GM12878 (cell line): ENCODE data around the gene ATP1A1. TPM values are rescaled to one million over a fixed set of nuclear protein-coding genes. Genes with fewer than 3 reads are reported as not detected.

Experiments
- ATAC-seq: fragments of 200-7000 bp; cut with Tn5 transposase; 3 replicates; pipeline ENCODE4 v1.9.1; 2020; ENCODE audit warnings: mild to moderate bottlenecking, moderate library complexity
- BruUV-seq: library from RNA; stranded (reverse); fragments of 400-500 nt; replicated peaks from 2 replicates; lab custom pipeline; 2021; lab: Mats Ljungman, UMichigan
- CTCF ChIA-PET: fragments of 300-600 bp; sonication (Branson Sonifier 250); formaldehyde crosslinking; extraction: SDS; loops from one replicate; lab custom pipeline; 2021; ENCODE audit warnings: inconsistent platforms; lab: Yijun Ruan, JAX
- POLR2A ChIA-PET: fragments of 350-600 bp; formaldehyde crosslinking; extraction: SDS; loops from one replicate; lab custom pipeline; 2021; ENCODE audit warnings: inconsistent platforms; lab: Charles Lee
- RAD21 ChIA-PET: fragments of 300-600 bp; sonication (Branson Sonifier 250); formaldehyde crosslinking; loops from one replicate; lab custom pipeline; 2023; ENCODE audit warnings: antibody characterized with exemption; ENCODE audit not compliant: unreplicated experiment; lab: Charles Lee
- SMC1A ChIA-PET: fragments of 300-600 bp; sonication (Branson Sonifier 250); formaldehyde crosslinking; loops from one replicate; lab custom pipeline; 2023; ENCODE audit not compliant: unreplicated experiment, uncharacterized antibody; lab: Charles Lee
- DNase-seq: peaks from one replicate; pipeline ENCODE4 v3.0.0-alpha.2; 2011; ENCODE audit warnings: low read depth, low spot score
- FAIRE-seq: peaks from 3 replicates; lab custom pipeline; 2011; peaks lifted over from hg19 to GRCh38; lab: Jason Lieb, UNC
- H2AFZ ChIP-seq: 2 replicates; pipeline ENCODE4 v1.6.0; 2011; ENCODE audit warnings: low read depth, low read length, control low read depth; ENCODE audit not compliant: control insufficient read depth
- H3K27ac ChIP-seq: 2 replicates; pipeline ENCODE4 v1.5.1; 2011; ENCODE audit warnings: control low read depth; ENCODE audit not compliant: control insufficient read depth, insufficient read depth
- H3K27me3 ChIP-seq, 2 experiments: replicated peaks in 1 of 2; 2 replicates each; pipeline versions ENCODE4 v1.6.0 to v1.6.1; 2011; ENCODE audit warnings: low read length in 1 of 2; ENCODE audit not compliant: control insufficient read depth in 2 of 2, insufficient read depth in 2 of 2
- H3K36me3 ChIP-seq, 2 experiments: 2 replicates each; pipeline ENCODE4 v1.5.1; 2011; ENCODE audit warnings: low read length in 1 of 2; ENCODE audit not compliant: control insufficient read depth in 2 of 2, insufficient read depth in 2 of 2
- H3K4me1 ChIP-seq: 2 replicates; pipeline ENCODE4 v1.6.1; 2011; ENCODE audit warnings: mild to moderate bottlenecking, low read length, moderate library complexity, mixed read lengths; ENCODE audit not compliant: control insufficient read depth, insufficient read depth
- H3K4me2 ChIP-seq: 2 replicates; pipeline ENCODE4 v1.6.0; 2011; ENCODE audit warnings: control low read depth; ENCODE audit not compliant: control insufficient read depth, insufficient read depth
- H3K4me3 ChIP-seq: fragments of 200-600 bp; sonication (generic); 2 replicates; pipeline ENCODE4 v1.5.1; 2016
- H3K79me2 ChIP-seq: 2 replicates; pipeline ENCODE4 v1.6.0; 2011; ENCODE audit warnings: low read length; ENCODE audit not compliant: control insufficient read depth, insufficient read depth
- H3K9ac ChIP-seq: 2 replicates; pipeline ENCODE4 v1.8.0; 2011; ENCODE audit warnings: low read length, control low read depth, mixed read lengths; ENCODE audit not compliant: control insufficient read depth, insufficient read depth
- H3K9me3 ChIP-seq: replicated peaks from 3 replicates; pipeline ENCODE4 v1.5.1; 2011; ENCODE audit warnings: mild to moderate bottlenecking, low read length; ENCODE audit not compliant: control insufficient read depth, insufficient read depth
- H4K20me1 ChIP-seq: 2 replicates; pipeline ENCODE4 v1.6.0; 2011; ENCODE audit not compliant: control insufficient read depth, insufficient read depth
- CBFB ChIP-seq: IDR thresholded peaks from 2 replicates; pipeline ENCODE4 v1.6.1; 2016; ENCODE audit warnings: antibody characterized with exemption, low read depth
- EP300 ChIP-seq, 2 experiments: fragments of 150-350 bp in 1 of 2; IDR thresholded peaks; 2 replicates each; pipeline ENCODE4 v1.6.1; 2011 to 2012; ENCODE audit warnings: low read depth in 2 of 2, low read length in 2 of 2, borderline replicate concordance in 1 of 2, improper control_type of control experiment in 1 of 2, inconsistent platforms in 1 of 2; ENCODE audit not compliant: control insufficient read depth in 1 of 2
- GABPA ChIP-seq: IDR thresholded peaks from 2 replicates; pipeline ENCODE4 v1.6.1; 2014; ENCODE audit warnings: antibody characterized with exemption, low read depth, mild to moderate bottlenecking, inconsistent platforms
- MTA3 ChIP-seq: IDR thresholded peaks from 2 replicates; pipeline ENCODE4 v1.6.1; 2012; ENCODE audit warnings: low read length, inconsistent platforms, borderline replicate concordance
- POLR2AphosphoS2 ChIP-seq: IDR thresholded peaks from 2 replicates; pipeline ENCODE4 v1.6.1; 2011; ENCODE audit warnings: low read depth, mild to moderate bottlenecking, low read length, improper control_type of control experiment, moderate library complexity
- USF2 ChIP-seq: IDR thresholded peaks from 2 replicates; pipeline ENCODE4 v1.6.1; 2011; ENCODE audit warnings: low read depth, low read length, improper control_type of control experiment, borderline replicate concordance
- ZBTB33 ChIP-seq: fragments of 450-650 bp; IDR thresholded peaks from 2 replicates; pipeline ENCODE4 v1.6.1; 2017; ENCODE audit warnings: mild to moderate bottlenecking
- ZBTB4 ChIP-seq: fragments of 450-650 bp; formaldehyde crosslinking; IDR thresholded peaks from 2 replicates; pipeline ENCODE4 v1.4.0; 2022; ENCODE audit warnings: mild to moderate bottlenecking, moderate library complexity
- ZNF217 ChIP-seq: fragments of 450-650 bp; IDR thresholded peaks from 2 replicates; pipeline ENCODE4 v1.6.1; 2017; ENCODE audit warnings: antibody characterized with exemption, mild to moderate bottlenecking
- WGBS: methylation state at CpG from one replicate; pipeline ENCODE4 v1.1.6; 2016; ENCODE audit warnings: low lambda C conversion rate; ENCODE audit not compliant: insufficient replicate concordance, insufficient coverage; ENCODE audit errors: missing lambda C conversion rate; 5-methylcytosine and 5-hydroxymethylcytosine counted together
- in situ Hi-C: fragments of 300-500 bp; cut with MboI; formaldehyde crosslinking; loops from 9 replicates; pipeline ENCODE4 v1.14.3; 2018; ENCODE audit warnings: mixed read lengths
- intact Hi-C: fragments of 100-400 bp; cut with micrococcal nuclease; formaldehyde crosslinking; loops from one replicate; pipeline ENCODE4 v1.14.2; 2022; ENCODE audit not compliant: unreplicated experiment
- polyA plus RNA-seq, 11 experiments: library from polyadenylated mRNA; depleted of rRNA in 4 of 11; unstranded in 6 of 11; stranded (reverse) in 5 of 11; fragments of >200 nt; fragmentation: Nextera tagmentation in 4 of 11; fragmentation: Illumina TruSeq in 1 of 11; extraction: Ambion mirVana in 4 of 11; extraction: Trizol in 1 of 11; gene quantifications; 1 replicate in 1 of 11; 2 replicates in 10 of 11; pipeline versions ENCODE4 v1.2.1 to v1.2.3, GENCODE V29; 2011 to 2016; ENCODE audit warnings: inconsistent platforms in 2 of 11, missing spikeins in 2 of 11, low read depth in 1 of 11
- total RNA-seq, 4 experiments: library from RNA; depleted of rRNA in 3 of 4; stranded (reverse); fragments of >200 nt in 3 of 4; fragmentation: Illumina TruSeq in 1 of 4; extraction: Trizol in 1 of 4; gene quantifications; 2 replicates each; pipeline versions ENCODE4 v1.2.1 to v1.2.3, GENCODE V29; 2013 to 2021
- TF ChIP-seq, protein P1 (sequence below): fragments of 150-350 bp; IDR thresholded peaks from 2 replicates; pipeline ENCODE4 v1.6.1; 2014; ENCODE audit warnings: mild to moderate bottlenecking, low read depth, low read length
- TF ChIP-seq, protein P2 (sequence below): IDR thresholded peaks from 2 replicates; pipeline ENCODE4 v1.6.1; 2011; ENCODE audit warnings: borderline replicate concordance, low read depth, mild to moderate bottlenecking, moderate library complexity, mixed read lengths, low read length; ENCODE audit not compliant: insufficient read depth; ENCODE audit errors: extremely low read length

The ATP1A1 gene
- total and polyA plus RNA-seq, 10 of the 15 experiments (the other 5 are each of a cell fraction or from before 2014, with no cell fraction given) = 113 to 566 (median 313) TPM

- no peaks in the 10 kb centered on the region for H4K20me1 ChIP-seq
- no peaks in the 10 kb centered on the region for H3K36me3 ChIP-seq
- H3K27ac ChIP-seq = no peak overlapping the region
- no peaks in the 10 kb centered on the region for H3K9me3 ChIP-seq
- H3K79me2 ChIP-seq = peaks cover 2% of the 10 kb centered on the region
- POLR2A ChIA-PET = interaction anchor here (0.6 to 1.9 kb wide), 2 partner anchors 7 to 143 kb away, joined by 3 to 7 read pairs; no protein-coding TSS in a partner anchor
- intact Hi-C loops = no loop called here
- no peak for FAIRE-seq
- DNase-seq = no peak
- H3K4me2 ChIP-seq = no peak overlapping the region
- 45% methylated on average over 2 of the region's 2 CpGs for WGBS
- H3K4me1 ChIP-seq = 0 out of 2 replicates have a peak, but pooled peaks cover 3% of the 10 kb centered on the region
- ATAC-seq = no peak
- RAD21 ChIA-PET = interaction anchor here (1.0 to 1.4 kb wide), 3 partner anchors 10 to 117 kb away, joined by 3 to 4 read pairs (median 4); no protein-coding TSS in a partner anchor
- in situ Hi-C loops = no loop called here
- BruUV-seq = no TSS peak
- SMC1A ChIA-PET = interaction anchor here (0.7 to 1.6 kb wide), 8 partner anchors 12 to 1239 kb away, joined by 3 to 7 read pairs (median 4); no protein-coding TSS in a partner anchor
- no peak overlapping the region for H3K9ac ChIP-seq
- 0 out of 4 replicates have a peak, but pooled peaks cover 0 to 8% of the 10 kb centered on the region in 2 experiments for H3K27me3 ChIP-seq
- no peak overlapping the region for H3K4me3 ChIP-seq
- CTCF ChIA-PET = interaction anchor here (0.6 to 3.4 kb wide), 7 partner anchors 10 to 229 kb away, joined by 3 to 27 read pairs (median 3); no protein-coding TSS in a partner anchor
- no peak overlapping the region for H2AFZ ChIP-seq
- TF ChIP-seq ZBTB33 (no peak), EP300 (IDR thresholded peaks at IDR 0.05; ENCODE audit: borderline replicate concordance in 1 of 2, control insufficient read depth in 1 of 2, low read depth in 2 of 2, low read length in 2 of 2) (no peak), MTA3 (no peak), ZNF217 (no peak), ZBTB4 (CRISPR knock-in tag) (no peak), GABPA (no peak), POLR2AphosphoS2 (no peak), USF2 (no peak), CBFB (no peak)
- TF ChIP-seq, protein P1, sequence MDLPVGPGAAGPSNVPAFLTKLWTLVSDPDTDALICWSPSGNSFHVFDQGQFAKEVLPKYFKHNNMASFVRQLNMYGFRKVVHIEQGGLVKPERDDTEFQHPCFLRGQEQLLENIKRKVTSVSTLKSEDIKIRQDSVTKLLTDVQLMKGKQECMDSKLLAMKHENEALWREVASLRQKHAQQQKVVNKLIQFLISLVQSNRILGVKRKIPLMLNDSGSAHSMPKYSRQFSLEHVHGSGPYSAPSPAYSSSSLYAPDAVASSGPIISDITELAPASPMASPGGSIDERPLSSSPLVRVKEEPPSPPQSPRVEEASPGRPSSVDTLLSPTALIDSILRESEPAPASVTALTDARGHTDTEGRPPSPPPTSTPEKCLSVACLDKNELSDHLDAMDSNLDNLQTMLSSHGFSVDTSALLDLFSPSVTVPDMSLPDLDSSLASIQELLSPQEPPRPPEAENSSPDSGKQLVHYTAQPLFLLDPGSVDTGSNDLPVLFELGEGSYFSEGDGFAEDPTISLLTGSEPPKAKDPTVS = no peak
- TF ChIP-seq, protein P2, sequence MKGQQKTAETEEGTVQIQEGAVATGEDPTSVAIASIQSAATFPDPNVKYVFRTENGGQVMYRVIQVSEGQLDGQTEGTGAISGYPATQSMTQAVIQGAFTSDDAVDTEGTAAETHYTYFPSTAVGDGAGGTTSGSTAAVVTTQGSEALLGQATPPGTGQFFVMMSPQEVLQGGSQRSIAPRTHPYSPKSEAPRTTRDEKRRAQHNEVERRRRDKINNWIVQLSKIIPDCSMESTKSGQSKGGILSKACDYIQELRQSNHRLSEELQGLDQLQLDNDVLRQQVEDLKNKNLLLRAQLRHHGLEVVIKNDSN = no peak
Measured at GRCh38 chr1:116368241-116368640, 4.8 kb upstream of the ATP1A1 start.
